SK-N-SH treated with all-trans-retinoic acid at 6 μM for 48 hours (cell line): Measurements from ENCODE around the gene AVEN.

Experiments used
- ATAC-seq: fragments of 200-7000 bp; cut with Tn5 transposase; 3 replicates; pipeline ENCODE4 v1.9.1; 2020; ENCODE audit warnings: mild to moderate bottlenecking, moderate library complexity
- ARNTL ChIP-seq: fragments of 450-650 bp; formaldehyde crosslinking; IDR thresholded peaks from 2 replicates; pipeline ENCODE4 v1.5.0; 2020; ENCODE audit warnings: low read depth, mild to moderate bottlenecking, moderate library complexity, borderline replicate concordance
- BACH2 ChIP-seq: fragments of 250-450 bp; sonication (Bioruptor Pico); IDR thresholded peaks from 2 replicates; pipeline ENCODE4 v1.9.0; 2021; ENCODE audit warnings: mild to moderate bottlenecking, borderline replicate concordance
- CREB5 ChIP-seq: fragments of 250-450 bp; sonication (Bioruptor Pico); IDR thresholded peaks from 2 replicates; pipeline ENCODE4 v1.5.1; 2020; ENCODE audit warnings: low read depth, mild to moderate bottlenecking, moderate library complexity
- CSRNP3 ChIP-seq: fragments of 250-450 bp; sonication (Bioruptor Pico); IDR thresholded peaks from 2 replicates; pipeline ENCODE4 v1.5.1; 2021; ENCODE audit warnings: mild to moderate bottlenecking, moderate library complexity
- ESRRG ChIP-seq: fragments of 250-450 bp; sonication (Bioruptor Pico); IDR thresholded peaks from 2 replicates; pipeline ENCODE4 v1.6.1; 2021; ENCODE audit warnings: mild to moderate bottlenecking
- OSR1 ChIP-seq: fragments of 250-450 bp; sonication (Bioruptor Pico); IDR thresholded peaks from 2 replicates; pipeline ENCODE4 v1.8.0; 2022; ENCODE audit warnings: moderate library complexity, mild to moderate bottlenecking, inconsistent platforms
- PATZ1 ChIP-seq: fragments of 250-450 bp; sonication (Bioruptor Pico); IDR thresholded peaks from 2 replicates; pipeline ENCODE4 v1.8.0; 2020; ENCODE audit warnings: mild to moderate bottlenecking, moderate library complexity, borderline replicate concordance
- POU6F1 ChIP-seq: fragments of 250-450 bp; sonication (Bioruptor Pico); IDR thresholded peaks from 2 replicates; pipeline ENCODE4 v1.8.0; 2021; ENCODE audit warnings: low read depth, mild to moderate bottlenecking, moderate library complexity, borderline replicate concordance
- RARB ChIP-seq: fragments of 250-450 bp; sonication (Bioruptor Pico); IDR thresholded peaks from 2 replicates; pipeline ENCODE4 v1.8.0; 2021; ENCODE audit warnings: mild to moderate bottlenecking, moderate library complexity
- SNAI2 ChIP-seq: fragments of 250-450 bp; sonication (Bioruptor Pico); IDR thresholded peaks from 2 replicates; pipeline ENCODE4 v1.5.0; 2020; ENCODE audit warnings: mild to moderate bottlenecking, moderate library complexity
- TCF4 ChIP-seq: fragments of 250-450 bp; sonication (Bioruptor Pico); IDR thresholded peaks from 2 replicates; pipeline ENCODE4 v1.8.0; 2021; ENCODE audit warnings: mild to moderate bottlenecking, moderate library complexity, borderline replicate concordance
- TOX ChIP-seq: fragments of 250-450 bp; sonication (Bioruptor Pico); IDR thresholded peaks from 2 replicates; pipeline ENCODE4 v1.8.0; 2021; ENCODE audit warnings: mild to moderate bottlenecking, moderate library complexity, borderline replicate concordance
- TSHZ2 ChIP-seq: fragments of 250-450 bp; sonication (Bioruptor Pico); IDR thresholded peaks from 2 replicates; pipeline ENCODE4 v1.5.0; 2020; ENCODE audit warnings: mild to moderate bottlenecking, moderate library complexity
- ZC3H10 ChIP-seq: fragments of 250-450 bp; sonication (Bioruptor Pico); IDR thresholded peaks from 2 replicates; pipeline ENCODE4 v1.5.1; 2021; ENCODE audit warnings: mild to moderate bottlenecking, moderate library complexity
- ZFP3 ChIP-seq: fragments of 250-450 bp; sonication (Bioruptor Pico); IDR thresholded peaks from 2 replicates; pipeline ENCODE4 v1.5.0; 2020; ENCODE audit warnings: mild to moderate bottlenecking, moderate library complexity
- ZFP30 ChIP-seq: fragments of 450-650 bp; formaldehyde crosslinking; IDR thresholded peaks from 2 replicates; pipeline ENCODE4 v1.5.0; 2022; ENCODE audit warnings: mild to moderate bottlenecking, moderate library complexity
- ZNF565 ChIP-seq: fragments of 450-650 bp; formaldehyde crosslinking; conservative IDR thresholded peaks from 2 replicates; pipeline ENCODE4 v1.5.0; 2020; ENCODE audit warnings: low read depth, mild to moderate bottlenecking, moderate library complexity
- ZNF70 ChIP-seq: fragments of 450-650 bp; formaldehyde crosslinking; IDR thresholded peaks from 2 replicates; pipeline ENCODE4 v1.5.0; 2020; ENCODE audit warnings: mild to moderate bottlenecking, moderate library complexity
- ZNF8 ChIP-seq: fragments of 450-650 bp; formaldehyde crosslinking; IDR thresholded peaks from 2 replicates; pipeline ENCODE4 v1.5.0; 2020; ENCODE audit warnings: mild to moderate bottlenecking, moderate library complexity

Gene AVEN

GRCh38 chr15:34025252-34025651, 13.8 kb downstream of the AVEN start:
- no peak for ATAC-seq
- TF ChIP-seq ZNF8 (CRISPR knock-in tag) = no peak
- no peak for TF ChIP-seq PATZ1
- TF ChIP-seq BACH2 (CRISPR knock-in tag) = no peak
- no peak for TF ChIP-seq SNAI2 (CRISPR knock-in tag)
- TF ChIP-seq ZFP30 = no peak
- TF ChIP-seq ZC3H10 = no peak
- TF ChIP-seq ZNF565 (CRISPR knock-in tag) = no peak
- TF ChIP-seq OSR1 (CRISPR knock-in tag) = no peak
- TF ChIP-seq ARNTL = no peak
- no peak for TF ChIP-seq TOX (CRISPR knock-in tag)
- TF ChIP-seq ZNF70 = no peak
- TF ChIP-seq RARB (CRISPR knock-in tag) = no peak

GRCh38 chr15:34023907-34024306, 15.1 kb downstream of the AVEN start:
- no peak for ATAC-seq
- TF ChIP-seq POU6F1 (CRISPR knock-in tag) (no peak), ARNTL (no peak), TSHZ2 (CRISPR knock-in tag) (no peak), TCF4 (CRISPR knock-in tag) (no peak), PATZ1 (no peak), ZFP3 (CRISPR knock-in tag) (no peak), ZNF565 (CRISPR knock-in tag) (no peak), CSRNP3 (CRISPR knock-in tag) (no peak), RARB (CRISPR knock-in tag) (no peak), ZFP30 (no peak), CREB5 (CRISPR knock-in tag) (no peak), SNAI2 (CRISPR knock-in tag) (no peak), BACH2 (CRISPR knock-in tag) (no peak), ESRRG (CRISPR knock-in tag) (no peak), OSR1 (CRISPR knock-in tag) (no peak)
